ENCODE data around the gene TMSB15B.
"Not testable (repeated sequence)": the region's sequence is repeated elsewhere in the genome, so short reads cannot be mapped to it uniquely, and the experiment has no call there.

TMSB15B gene

GRCh38 chrX:103962411-103963278 lies at the start of gene TMSB15B:
Gene TMSB15B (plus strand): TSS chrX:103962627.
- not testable (repeated sequence) for DNase-seq

GRCh38 chrX:103913356-103914020 lies 48.9 kb upstream of the TMSB15B start:
- DNase-seq, result no peak

- DNase-seq, result peak; percentile 29 to 39
Observed at GRCh38 chrX:103918050-103918449, 44.4 kb upstream of the TMSB15B start.

- DNase-seq, result peak; percentile 40 to 45
Observed at GRCh38 chrX:103918571-103919269, 43.7 kb upstream of the TMSB15B start.

- no peak for DNase-seq
Observed at GRCh38 chrX:103919270-103919637, 43.2 kb upstream of the TMSB15B start.

GRCh38 chrX:103920515-103920914 lies 41.9 kb upstream of the TMSB15B start:
- DNase-seq, result not testable (repeated sequence)

- no peak for DNase-seq
Observed at GRCh38 chrX:103927030-103927429, 35.4 kb upstream of the TMSB15B start.

- no peak for DNase-seq
Observed at GRCh38 chrX:103927633-103928032, 34.8 kb upstream of the TMSB15B start.

- no peak for DNase-seq
Observed at GRCh38 chrX:103932133-103932532, 30.3 kb upstream of the TMSB15B start.

- not testable (repeated sequence) for DNase-seq
Observed at GRCh38 chrX:103940257-103940656, 22.2 kb upstream of the TMSB15B start.

- no peak for DNase-seq
Observed at GRCh38 chrX:103941201-103941975, 21.0 kb upstream of the TMSB15B start.

- DNase-seq, result no peak
Observed at GRCh38 chrX:103949506-103949905, 12.9 kb upstream of the TMSB15B start.

- DNase-seq, result no peak
Observed at GRCh38 chrX:103953353-103953752, 9.1 kb upstream of the TMSB15B start.

- DNase-seq, result no peak
Observed at GRCh38 chrX:103954259-103954658, 8.2 kb upstream of the TMSB15B start.

GRCh38 chrX:103960599-103960998 lies 1.8 kb upstream of the TMSB15B start:
- not testable (repeated sequence) for DNase-seq

- DNase-seq, result not testable (repeated sequence)
Observed at GRCh38 chrX:103983508-103983907, 21.1 kb downstream of the TMSB15B start.

GRCh38 chrX:103999234-103999633 lies 36.8 kb downstream of the TMSB15B start:
- no peak for DNase-seq

GRCh38 chrX:104008831-104009230 lies 46.4 kb downstream of the TMSB15B start:
- no peak for DNase-seq

GRCh38 chrX:104013158-104013557 lies 50.7 kb downstream of the TMSB15B start:
- DNase-seq, result no peak

- no peak for DNase-seq
Observed at GRCh38 chrX:104013606-104014005, 51.2 kb downstream of the TMSB15B start, which contains the start of gene H2BW1. Gene H2BW1 (minus strand): TSS chrX:104013708. CDS start chrX:104013576, 132 bp downstream.

- not testable (repeated sequence) for DNase-seq
Observed at GRCh38 chrX:104015576-104015975, 53.1 kb downstream of the TMSB15B start.
